Amniotic epithelial cell (primary cell): ENCODE results near the gene ZFYVE16.
A peak's percentile ranks its signal among the peaks of the same experiment; 100 is the strongest.
"Not testable (repeated sequence)": the region's sequence is repeated elsewhere in the genome, so short reads cannot be mapped to it uniquely, and the experiment has no call there.

Source experiments
- DNase-seq: peaks from one replicate; pipeline ENCODE4 v3.0.0-alpha.2; 2010; ENCODE audit warnings: low read depth

ZFYVE16 gene

DNA sequence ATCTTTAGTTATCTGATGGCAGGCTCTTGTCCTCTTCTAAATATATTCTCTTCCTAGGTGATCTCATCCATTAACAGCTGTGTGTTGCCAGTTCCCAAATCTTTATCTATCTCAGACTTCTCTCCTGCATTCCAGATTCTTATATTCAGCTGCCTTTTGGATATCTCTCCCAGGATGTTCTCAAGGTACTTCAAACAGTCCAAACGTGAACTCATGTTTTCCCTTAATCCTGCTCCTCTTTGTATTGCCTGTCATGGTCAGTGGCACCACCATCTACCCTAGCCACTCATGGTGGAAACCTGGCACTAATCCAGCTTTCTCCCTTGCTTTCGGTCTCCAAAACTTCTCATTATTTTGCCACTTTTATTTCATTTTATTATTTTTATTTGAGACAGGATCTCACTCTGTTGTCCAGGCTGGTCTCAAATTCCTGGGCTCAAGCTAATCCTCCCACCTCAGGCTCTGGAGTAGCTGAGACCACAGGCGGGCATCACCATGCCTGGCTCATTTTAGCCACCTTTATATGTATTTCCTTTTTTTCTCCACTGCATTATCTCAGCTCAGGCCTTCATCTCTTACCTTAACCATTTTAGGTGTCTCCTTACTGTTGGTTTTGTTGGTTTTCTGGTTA lies 3.8 kb downstream of the ZFYVE16 start:
- DNase-seq: no peak

DNA sequence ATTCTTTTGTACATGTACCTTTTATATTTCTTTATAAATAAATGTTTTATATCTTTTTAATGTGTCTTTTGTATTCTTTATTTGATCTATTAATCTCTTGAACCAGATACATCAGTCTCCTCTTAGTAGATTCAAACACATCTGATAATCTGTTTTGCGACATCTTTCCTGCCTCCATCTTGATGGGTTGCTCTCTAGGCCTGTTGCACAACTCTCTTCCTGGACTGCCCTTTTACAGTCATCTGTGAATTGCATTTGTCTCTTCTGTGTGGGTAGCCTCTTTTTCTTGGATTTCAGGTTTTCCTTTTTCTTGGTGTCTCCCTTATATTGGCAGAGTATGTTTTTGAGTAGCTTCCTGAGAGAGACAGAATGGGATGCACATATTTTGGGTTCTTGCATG lies 6.2 kb downstream of the ZFYVE16 start:
- peak; percentile 83 for DNase-seq

DNA sequence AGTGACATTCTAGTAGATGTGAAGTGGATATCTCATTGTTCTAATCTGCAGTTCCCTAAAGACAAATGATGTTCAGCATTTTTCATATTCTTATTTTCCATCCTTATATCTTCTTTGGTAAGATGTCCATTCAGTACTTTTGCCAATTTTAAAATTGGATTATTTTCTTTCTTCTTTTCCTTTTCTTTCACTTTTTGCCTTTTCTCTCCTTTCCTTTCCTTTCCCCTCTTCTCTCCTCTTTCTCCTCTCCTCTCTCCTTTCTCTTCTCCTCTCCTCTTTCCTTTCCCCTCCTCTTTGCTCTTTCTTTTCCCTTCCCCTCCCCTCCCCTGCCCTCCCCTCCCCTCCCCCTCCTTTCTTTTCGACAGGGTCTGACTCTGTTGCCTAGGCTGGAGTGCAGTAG lies 10.1 kb downstream of the ZFYVE16 start:
- DNase-seq: no peak

DNA sequence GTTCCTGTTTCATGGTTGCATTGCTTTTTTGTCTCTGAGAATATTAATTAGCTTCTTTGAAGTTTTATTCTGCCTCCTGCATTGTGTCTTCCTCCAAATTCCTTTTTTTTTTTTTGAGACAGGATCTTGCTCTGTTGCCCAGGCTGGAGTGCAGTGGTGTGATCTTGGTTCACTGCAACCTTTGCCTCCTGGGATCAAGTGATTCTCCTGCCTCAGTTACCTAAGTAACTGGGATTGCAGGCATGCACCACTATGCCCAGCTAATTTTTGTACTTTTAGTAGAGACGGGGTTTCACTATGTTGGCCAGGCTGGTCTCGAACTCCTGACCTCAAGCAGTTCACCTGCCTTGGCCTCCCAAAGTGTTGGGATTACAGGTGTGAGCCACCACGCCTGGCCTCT lies 16.5 kb downstream of the ZFYVE16 start:
- DNase-seq: not testable (repeated sequence)

DNA sequence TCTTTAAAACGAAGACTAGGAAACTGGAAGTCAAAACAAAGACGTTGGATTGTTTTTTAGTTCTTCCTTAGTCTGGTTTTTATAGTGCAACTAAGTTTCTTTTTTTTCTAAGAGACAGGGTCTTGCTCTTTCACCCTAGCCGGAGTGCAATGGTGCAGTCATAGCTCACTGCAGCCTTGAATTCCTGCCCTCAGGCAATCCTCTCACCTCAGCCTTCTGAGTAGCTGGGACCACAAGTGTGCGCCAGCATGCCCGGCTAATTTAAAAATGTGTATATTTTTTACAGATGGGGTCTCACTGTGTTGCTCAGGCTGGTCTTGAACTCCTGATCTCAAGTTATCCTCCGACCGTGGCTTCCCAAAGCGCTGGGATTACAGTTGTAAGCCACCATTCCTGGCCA lies 27.6 kb downstream of the ZFYVE16 start:
- no peak for DNase-seq

DNA sequence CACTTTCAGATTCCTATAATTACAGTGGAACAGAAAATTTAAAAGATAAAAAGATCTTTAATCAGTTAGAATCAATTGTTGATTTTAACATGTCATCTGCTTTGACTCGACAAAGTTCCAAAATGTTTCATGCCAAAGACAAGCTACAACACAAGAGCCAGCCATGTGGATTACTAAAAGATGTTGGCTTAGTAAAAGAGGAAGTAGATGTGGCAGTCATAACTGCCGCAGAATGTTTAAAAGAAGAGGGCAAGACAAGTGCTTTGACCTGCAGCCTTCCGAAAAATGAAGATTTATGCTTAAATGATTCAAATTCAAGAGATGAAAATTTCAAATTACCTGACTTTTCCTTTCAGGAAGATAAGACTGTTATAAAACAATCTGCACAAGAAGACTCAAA lies 29.5 kb downstream of the ZFYVE16 start:
- no peak for DNase-seq

DNA sequence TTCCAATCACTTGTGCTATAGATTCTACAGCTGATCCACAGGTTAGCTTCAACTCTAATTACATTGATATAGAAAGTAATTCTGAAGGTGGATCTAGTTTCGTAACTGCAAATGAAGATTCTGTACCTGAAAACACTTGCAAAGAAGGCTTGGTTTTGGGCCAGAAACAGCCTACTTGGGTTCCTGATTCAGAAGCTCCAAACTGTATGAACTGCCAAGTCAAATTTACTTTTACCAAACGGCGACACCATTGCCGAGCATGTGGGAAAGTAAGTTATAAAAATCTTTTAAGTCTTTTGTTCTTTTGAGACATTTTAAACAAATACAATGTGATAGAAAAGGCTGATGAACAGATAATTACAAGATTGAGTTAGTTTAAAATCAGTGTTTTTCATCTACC lies 30.9 kb downstream of the ZFYVE16 start:
- no peak for DNase-seq

DNA sequence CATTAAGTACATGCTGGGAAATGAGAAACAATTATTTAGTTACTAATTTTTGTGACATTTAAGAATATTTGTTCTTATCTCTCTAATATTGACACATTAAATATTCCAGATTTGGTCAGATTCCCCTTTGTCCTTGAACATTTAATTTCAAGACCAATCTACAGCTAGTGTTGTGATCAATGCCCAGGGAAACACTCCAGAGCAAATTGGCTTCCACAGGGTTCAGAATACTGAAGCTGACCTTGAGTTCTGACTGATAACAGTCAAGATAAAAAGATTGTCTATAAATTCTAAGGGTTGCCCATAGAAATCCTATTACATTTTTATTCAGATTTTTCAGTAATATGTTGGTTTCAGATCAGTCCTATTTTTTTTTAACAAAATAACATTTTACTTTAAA lies 31.3 kb downstream of the ZFYVE16 start:
- DNase-seq: no peak

DNA sequence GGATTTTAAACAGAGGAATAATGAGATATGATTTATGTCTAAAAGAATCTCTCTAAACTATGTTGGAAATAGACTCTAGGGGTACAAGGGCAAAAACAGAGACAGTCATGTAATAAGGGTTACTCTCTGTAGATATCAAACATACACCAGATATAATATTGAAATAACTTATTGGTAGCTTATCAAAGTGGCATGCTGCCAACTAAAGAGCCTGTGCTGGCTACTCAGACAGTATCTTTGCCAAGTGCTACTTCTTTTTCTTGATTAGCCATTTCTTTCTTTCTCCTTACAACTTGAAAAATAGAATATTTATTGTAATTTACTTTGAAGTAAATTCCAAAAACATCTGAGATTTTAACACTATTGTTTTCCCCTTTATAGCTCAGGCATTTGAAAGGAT lies 34.9 kb downstream of the ZFYVE16 start:
- DNase-seq: no peak

DNA sequence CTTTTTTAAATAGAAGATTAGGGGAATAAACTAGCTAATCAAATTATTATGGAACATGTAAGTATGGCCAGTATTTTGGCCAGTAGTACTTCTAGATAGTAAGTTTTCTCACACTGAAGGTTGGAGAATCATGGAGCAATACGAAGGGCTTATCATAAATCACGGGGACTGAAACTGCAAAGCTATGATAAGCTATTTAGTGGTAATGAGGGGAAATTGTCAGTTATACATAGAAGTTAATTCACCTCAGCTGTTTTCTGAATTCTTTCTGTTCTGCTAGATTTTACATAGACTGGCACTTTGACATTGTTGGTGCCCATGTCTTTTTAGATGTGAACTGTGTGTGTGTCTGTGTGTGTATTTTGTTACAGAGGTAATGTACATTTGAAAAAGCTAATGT lies 45.5 kb downstream of the ZFYVE16 start:
- peak; percentile 11 for DNase-seq

DNA sequence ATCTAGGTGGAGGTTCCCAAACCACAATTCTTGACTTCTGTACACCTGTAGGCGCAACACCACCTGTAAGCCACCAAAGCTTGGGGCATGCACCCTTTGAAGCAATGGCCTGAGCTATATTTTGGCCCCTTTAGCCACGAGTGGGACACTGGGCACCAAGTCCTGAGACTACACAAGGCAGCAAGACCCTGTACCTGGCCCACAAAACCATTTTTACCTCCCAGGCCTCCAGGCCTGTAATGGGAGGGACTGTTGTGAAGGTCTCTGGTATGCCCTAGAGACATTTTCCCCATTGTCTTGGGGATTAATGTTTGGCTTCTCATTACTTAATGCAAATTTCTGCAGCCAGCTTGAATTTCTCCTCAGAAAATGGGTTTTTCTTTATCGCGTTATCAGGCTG lies 55.4 kb downstream of the ZFYVE16 start:
- no peak for DNase-seq

DNA sequence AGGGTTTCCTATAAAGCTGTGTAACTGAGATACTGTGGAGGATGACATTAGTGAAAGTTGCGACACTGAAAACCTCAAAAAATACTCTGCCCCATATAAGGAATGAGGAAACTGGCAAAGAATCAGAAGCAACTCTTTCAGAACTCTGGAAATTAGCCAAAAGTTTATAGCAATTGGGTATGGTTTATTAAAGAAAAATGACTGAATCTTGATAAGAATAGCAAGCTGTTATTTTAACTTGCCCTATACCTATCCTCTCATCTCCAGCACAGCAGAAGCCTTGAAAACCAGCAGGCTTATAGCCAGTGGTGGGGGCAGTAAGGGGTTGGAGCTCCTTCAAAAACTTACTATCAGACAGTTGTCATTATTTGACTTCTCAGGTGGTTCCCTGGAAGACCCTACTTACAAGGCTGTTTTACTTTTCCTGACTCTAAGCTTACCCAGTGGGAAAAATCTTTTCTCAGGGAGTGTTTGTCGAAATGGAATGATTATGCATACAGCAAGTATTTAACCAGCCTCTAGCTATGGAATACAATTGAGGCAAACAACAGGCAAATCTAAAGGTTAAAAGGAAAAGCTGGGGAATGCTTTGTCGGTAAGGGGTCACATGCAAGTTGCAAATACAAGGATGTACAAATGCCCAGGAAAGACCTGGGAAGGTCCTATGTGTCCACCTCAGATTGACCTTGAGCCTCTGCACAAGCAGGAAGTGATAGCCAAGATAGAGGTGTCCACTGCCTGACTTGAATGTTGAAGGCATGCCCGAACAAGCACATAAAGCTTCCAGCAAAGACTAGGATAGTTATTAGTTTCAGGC lies 59.0 kb downstream of the ZFYVE16 start:
- peak; percentile 85 for DNase-seq

DNA sequence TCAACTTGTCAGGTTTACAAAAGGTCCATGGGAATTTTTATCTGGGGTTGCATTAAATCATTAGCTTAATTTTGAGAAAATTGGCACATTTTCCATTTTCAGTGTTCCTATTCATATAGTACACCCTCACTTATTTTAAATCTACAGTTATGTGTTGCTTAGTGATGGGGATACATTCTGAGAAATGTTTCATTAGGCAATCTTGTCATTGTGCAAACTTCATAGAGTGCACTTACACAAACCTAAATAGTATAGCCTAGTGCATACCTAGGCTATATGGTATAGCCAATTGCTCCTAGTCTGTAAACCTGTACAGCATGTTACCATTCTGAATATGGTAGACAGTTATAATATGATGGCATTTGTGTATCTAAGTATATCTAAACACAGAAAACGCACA lies 60.3 kb downstream of the ZFYVE16 start:
- peak; percentile 5 for DNase-seq

DNA sequence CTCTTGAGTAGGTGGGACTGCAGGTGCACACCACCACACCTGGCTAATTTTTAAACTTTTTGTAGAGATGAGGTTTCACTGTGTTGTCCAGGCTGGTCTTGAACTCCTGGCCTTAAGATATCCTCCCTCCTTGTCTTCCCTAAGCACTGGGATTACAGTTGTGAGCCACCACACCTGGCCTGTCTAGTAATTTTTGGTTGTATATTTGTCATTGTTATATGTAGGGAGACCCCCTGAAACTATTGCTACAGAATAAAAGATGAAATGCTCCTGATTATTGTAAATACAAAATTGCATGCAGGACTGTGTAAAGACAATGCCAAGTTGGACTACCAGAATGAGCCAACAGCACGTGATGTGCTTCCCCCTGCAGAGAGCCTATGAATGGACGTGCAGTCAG lies 62.8 kb downstream of the ZFYVE16 start:
- DNase-seq: not testable (repeated sequence)

DNA sequence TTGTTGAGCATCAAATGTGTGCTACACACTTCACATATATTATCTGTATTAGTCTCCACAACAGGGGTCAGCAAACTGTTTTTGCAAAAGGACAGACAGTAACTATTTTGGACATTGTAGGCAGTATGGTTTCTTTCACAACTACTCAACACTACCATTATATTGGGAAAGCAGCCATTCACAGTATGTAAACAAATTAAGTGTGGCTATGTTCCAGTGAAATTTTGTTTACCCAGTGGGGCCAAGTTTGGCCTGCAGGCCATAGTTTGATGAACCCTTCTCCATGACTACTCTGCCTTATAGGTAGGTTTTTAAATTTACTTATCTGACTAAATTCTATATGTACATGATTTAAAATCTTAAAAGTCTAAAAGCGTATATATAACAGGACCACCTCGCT lies 67.1 kb downstream of the ZFYVE16 start:
- DNase-seq: no peak

DNA sequence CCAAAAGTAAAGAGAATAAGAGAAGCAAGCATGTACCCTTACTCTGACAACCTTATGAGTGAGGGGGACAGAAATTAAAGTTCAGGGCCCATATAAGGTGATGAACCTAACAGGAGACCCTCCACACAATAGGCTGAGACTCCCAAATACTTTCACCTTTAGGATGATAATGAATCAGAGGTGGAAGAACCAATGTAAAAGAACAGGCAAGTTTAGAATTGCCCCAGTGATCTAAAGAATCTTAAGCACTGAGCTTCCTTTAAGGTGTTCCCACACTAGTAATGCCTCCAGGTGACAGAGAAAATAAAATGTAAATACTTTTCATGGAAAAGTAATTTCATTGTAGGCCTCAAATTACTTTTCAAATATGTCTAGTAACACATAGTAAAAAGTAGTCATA lies 71.8 kb downstream of the ZFYVE16 start:
- no peak for DNase-seq

DNA sequence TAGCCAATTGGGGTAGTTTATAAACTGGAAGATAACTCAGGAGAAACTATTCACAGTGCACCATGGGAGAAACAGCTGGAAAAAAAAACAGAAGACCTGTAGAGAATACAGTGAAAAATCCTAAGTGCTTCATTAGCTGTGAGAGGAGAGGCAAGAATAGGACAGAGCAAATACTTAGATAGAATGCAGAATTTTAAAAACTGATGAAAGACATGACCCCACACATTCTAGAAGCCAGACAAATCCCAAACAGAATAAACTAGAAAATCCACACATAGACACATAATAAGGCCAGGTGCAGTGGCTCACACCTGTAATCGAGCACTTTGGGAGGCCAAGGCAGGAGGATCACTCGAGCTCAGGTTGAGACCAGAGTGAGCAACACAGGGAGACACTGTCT lies 72.5 kb downstream of the ZFYVE16 start:
- DNase-seq: no peak

DNA sequence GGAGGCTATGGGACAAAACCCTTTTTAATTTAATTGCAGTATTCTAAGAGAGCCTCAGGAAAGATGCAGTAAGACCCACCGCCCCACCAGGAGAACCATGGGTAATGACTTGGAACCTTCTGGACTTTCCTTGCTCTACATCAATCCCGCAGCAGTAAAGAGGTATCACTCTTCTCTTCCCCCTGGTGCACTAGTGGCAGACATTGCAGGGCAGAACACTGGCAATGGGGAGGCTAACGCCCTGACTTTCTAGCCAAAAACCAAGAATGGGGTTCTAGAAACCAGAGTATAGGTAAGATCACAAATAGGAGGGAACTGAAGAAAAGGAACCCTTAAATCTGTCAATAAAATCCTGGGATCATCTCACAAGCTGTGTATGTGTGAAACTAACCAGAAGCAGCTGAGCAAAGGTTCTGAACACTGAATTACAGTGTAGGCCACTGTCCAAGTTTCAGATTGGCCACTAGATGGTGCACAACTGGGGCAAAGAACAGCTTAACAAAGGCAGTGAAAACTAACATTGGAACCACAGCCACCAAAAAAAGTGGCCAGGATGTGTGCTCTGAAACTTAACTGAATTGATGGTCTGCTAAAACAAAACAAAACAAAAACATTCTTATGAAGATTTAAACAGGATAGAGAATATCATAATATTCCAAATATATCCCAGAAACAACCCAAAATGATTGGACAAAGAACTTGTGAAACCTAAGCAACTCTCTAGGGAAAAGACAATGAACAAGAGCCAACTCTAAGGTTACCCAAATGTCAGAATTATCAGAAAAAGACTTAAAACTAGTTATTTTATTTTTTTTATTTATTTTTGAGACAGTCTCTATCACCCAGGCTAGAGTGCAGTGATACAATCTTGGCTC lies 73.4 kb downstream of the ZFYVE16 start:
- DNase-seq: peak; percentile 57

DNA sequence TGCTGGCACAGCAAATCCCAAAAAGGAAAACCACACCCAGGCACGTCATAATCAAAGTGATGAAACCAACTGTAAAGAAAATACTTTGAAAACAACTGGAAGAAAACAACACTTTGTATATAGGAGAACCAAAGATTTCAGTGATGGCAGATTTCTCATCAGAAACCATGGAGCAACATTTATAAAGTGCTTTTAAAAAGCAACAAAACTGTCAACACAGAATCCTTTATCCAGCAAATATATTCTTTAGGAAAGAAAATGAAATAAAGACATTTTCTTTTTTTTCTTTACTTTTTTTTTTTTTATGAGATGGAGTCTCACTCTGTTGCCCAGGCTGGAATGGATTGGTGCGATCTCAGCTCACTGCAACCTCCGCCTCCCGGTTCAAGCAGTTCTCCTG lies 74.7 kb downstream of the ZFYVE16 start:
- DNase-seq: no peak

DNA sequence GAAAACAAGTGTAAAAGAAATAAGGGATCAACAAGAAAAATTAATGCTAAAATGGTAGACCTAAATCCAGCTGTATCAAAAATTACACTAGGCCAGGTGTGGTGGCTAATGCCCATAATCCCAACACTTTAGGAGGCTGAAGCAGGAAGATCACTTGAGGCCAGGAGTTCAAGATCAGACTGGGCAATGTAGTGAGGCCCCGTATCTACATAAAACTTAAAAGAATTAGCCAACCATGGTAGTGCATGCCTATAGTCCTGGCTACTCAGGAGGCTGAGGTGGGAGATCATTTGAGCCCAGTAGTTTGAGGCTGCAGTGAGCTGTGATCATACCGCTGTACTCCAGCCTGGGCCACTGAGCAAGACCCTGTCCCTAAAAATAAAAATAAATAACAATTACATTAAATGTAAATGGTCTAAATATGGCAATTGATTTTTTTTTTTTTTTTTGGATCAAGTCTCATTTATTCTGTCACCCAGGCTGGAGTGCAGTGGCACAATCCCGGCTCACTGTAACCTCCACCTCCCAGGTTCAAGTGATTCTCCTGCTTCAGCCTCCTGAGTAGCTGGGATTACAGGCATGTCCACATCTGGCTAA lies 75.9 kb downstream of the ZFYVE16 start:
- no peak for DNase-seq

DNA sequence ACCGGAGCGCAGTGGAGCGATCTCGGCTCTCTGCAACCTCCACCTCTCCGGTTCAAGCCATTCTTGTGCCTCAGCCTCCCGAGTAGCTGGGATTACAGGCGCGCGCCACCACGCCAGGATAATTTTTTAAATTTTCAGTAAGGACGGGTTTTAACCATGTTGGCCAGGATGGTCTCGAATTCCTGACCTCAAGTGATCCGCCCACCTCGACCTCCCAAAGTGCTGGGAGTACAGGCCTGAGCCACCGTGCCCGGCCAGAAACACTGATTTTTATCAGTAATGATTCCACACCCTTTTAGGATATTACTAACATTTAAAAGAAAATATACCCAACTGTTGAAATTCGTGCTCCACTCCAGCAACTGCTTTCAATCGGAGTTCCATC lies 79.6 kb downstream of the ZFYVE16 start:
- no peak for DNase-seq
